ENCODE measurements around the gene MGA. TPM values are rescaled to one million over a fixed set of nuclear protein-coding genes. Genes with fewer than 3 reads are reported as not detected.

Gene MGA
- total RNA-seq, 4 donors from 2014 or later, result 34.9 to 50.7 (median 35.9) TPM

- DNase-seq (ENCODE audit: low spot score), result no peak
- ATAC-seq (ENCODE audit: low FRiP score), result no peak
- TF ChIP-seq CTCF (IDR thresholded peaks at IDR 0.05), result no peak
Measured at GRCh38 chr15:41669701-41670100, 9.5 kb downstream of the MGA start.

- ATAC-seq (ENCODE audit: low FRiP score) (no peak), DNase-seq (ENCODE audit: low spot score) (no peak)
- no peak for TF ChIP-seq CTCF (IDR thresholded peaks at IDR 0.05)
Measured at GRCh38 chr15:41671656-41672648, 11.7 kb downstream of the MGA start.

- DNase-seq (ENCODE audit: low spot score) (no peak), ATAC-seq (ENCODE audit: low FRiP score) (no peak)
- no peak for TF ChIP-seq CTCF (IDR thresholded peaks at IDR 0.05)
Measured at GRCh38 chr15:41675337-41675736, 15.1 kb downstream of the MGA start.

GRCh38 chr15:41678742-41679141 is 18.5 kb downstream of the MGA start:
- no peak for TF ChIP-seq CTCF (IDR thresholded peaks at IDR 0.05)
- no peak for DNase-seq (ENCODE audit: low spot score)
- ATAC-seq (ENCODE audit: low FRiP score), result no peak

GRCh38 chr15:41683955-41684354 is 23.8 kb downstream of the MGA start:
- TF ChIP-seq CTCF (IDR thresholded peaks at IDR 0.05), result no peak
- DNase-seq (ENCODE audit: low spot score) (no peak), ATAC-seq (ENCODE audit: low FRiP score) (no peak)

- no peak for DNase-seq (ENCODE audit: low spot score)
- no peak for ATAC-seq (ENCODE audit: low FRiP score)
- no peak for TF ChIP-seq CTCF (IDR thresholded peaks at IDR 0.05)
Measured at GRCh38 chr15:41688671-41689070, 28.5 kb downstream of the MGA start.

GRCh38 chr15:41689083-41689482 is 28.9 kb downstream of the MGA start:
- DNase-seq (ENCODE audit: low spot score), result no peak
- ATAC-seq (ENCODE audit: low FRiP score), result no peak
- no peak for TF ChIP-seq CTCF (IDR thresholded peaks at IDR 0.05)
